Activated CD8-positive, alpha-beta memory T cell treated with anti-CD3 and anti-CD28 coated beads for 1 hour (primary cell): Measurements from ENCODE around the gene D2HGDH.
A peak's percentile ranks its signal among the peaks of the same experiment; 100 is the strongest.
"Not testable (repeated sequence)": the region's sequence is repeated elsewhere in the genome, so short reads cannot be mapped to it uniquely, and the experiment has no call there.

ENCODE experiments used
- DNase-seq, 2 donors: peaks; one replicate each; pipeline ENCODE4 v3.0.0-alpha.2; 2020; ENCODE audit warnings: low read depth in 1 of 2; ENCODE audit errors: extremely low read depth in 1 of 2

Gene D2HGDH

DNA sequence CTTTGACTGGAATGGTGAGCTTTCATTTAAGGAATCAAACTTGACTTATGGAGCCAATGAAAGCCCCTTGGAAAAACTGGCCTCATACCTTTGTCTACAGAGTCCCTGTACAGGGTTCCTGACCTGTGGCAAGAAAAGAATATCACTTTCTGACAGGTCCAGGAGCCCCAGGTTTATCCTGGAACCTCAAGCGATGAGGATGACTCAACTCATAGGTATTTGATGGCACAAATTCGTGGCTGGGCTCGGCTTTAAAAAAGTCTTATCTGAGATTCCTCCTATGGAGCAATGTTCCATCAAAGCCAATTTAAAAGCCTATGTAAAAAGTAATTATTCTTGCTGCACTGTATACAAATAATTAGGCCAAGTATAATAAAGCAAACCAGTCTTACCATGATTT, 57.0 kb downstream of the D2HGDH start:
- not testable (repeated sequence) for DNase-seq

DNA sequence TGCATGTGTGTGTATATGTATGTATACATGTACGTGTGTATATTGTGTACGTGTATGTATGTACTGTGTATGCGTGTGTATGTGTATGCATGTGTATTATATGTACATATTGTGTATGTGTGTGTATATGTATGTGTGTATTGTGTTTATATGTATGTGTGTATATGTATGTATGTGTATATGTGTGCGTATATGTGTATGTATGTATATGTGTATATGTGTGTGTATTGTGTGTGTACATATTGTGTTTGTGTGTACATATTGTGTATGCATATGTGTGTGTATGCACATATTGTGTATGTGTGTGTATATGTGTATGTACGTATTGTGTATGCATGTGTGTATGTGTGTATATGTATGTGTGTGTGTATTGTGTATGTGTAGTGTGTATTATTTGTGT, 59.0 kb downstream of the D2HGDH start:
- no peak for DNase-seq

DNA sequence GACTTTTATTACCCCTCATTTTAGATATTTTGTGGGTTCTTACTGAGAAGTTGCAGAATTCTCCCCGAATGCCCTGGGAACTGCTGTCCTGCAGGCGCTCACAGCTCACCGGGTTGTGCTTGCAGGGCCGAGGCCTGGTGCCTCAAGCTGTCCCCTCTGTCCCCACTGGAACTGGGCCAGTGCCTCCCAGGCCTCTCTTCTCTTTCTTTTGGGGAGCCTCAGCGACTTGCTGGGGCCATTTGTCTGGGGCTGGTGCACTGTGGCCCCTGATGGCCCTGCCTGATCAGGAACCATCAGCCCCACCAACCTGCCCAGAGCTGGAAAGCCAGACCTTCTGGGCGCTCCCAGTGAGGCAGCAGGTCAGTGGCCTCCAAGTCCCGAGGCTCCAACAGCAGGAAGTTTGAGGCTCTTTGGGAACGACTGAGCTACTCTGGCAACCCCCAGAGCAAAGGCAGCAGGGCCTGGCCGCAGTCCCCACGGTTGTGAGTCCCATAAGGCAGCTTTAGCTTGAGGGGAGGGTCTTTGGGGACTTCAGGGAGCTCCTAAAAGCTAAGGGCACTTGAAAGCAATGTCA, 59.9 kb downstream of the D2HGDH start:
- DNase-seq = no peak

DNA sequence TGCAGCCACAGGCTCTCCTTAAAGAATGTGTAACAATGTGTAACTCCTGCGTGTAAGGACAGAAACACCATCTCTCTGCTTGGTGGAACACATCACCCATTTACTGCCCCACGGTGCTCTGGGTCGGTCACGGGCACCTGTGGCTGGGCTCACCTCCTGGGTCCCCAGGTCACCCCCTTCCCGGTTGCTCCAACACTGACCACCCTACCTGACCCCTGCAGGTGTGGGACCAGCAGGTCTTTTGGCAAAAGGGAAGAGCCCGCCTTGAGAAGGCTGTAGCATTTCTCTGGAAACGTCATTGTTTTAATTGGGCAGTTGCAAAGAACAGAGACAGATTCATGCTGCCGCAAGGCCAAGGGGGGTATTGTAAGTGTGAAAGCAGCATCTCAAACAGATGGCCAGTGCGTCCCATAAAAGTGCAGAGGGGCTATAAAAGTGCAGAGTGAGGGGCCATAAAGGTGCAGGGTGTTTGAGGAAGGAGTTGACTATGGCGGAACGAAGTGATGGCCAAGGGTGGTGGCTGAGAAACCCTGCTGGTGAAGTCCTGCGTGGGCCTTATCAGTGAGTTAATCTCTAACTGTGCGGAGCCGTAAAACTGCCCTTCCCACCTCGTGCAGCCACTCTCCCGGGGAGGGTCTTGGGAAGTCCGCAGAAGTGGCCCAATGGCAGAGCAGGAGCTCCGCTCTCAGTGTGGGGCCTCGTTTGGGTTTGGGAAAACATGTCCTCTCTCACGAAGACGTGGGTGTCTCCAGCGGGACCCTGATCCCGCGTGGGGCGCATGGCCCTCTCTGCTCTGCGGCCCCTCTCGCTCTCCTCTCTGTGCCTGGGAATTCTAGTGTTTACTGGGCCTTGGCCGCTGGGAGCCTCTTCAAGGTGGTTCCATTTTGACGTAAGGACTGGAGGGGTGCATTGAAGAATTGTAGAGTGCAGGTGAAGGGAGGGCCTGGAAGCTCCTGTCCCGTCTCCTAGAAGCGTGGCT, 60.9 kb downstream of the D2HGDH start:
- no peak for DNase-seq

DNA sequence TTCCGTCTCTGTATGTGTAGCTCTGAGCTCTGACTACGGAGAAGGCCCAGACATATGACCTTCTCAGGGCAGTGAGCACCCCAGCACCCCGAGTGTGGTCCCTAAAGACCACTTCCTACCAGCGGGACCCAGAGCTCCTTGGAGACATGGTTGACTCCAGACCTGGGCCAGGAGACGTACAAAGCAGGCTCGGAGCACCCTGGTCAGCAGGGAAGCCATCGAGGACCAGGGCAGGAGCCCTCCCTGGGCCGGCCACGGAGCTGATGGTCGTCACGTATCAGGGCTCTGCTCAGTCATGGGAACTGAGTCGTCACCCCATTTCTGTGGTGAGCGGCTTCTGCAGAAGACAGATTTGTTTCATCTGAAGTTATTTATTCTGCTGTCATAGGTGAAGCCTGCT, 61.8 kb downstream of the D2HGDH start:
- no peak for DNase-seq

DNA sequence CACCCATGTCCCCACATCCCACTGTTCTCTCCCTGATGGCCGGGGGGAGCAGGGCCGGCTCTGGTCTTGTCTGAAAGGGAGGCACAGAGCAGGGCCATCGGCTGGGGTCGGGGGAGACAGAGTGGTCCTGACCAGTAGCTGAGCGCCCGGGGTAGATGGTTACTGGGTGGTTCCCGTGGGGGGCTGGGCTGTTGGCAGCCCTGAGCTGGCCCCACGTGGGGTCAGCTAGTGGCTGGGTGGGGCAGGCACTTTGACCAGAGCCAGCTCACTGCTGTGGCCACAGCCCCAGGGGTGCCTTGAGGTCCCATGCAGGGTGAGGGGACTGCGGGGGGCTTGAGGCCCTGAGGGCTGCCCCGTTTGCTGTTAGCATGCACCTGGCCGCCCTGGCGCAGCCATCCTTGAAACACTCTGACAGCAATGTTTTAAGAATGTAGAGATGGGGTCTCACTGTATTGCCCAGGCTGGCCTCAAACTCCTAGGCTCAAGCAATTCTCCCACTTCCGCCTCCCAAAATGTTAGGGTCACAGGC, 62.2 kb downstream of the D2HGDH start:
- DNase-seq = no peak

DNA sequence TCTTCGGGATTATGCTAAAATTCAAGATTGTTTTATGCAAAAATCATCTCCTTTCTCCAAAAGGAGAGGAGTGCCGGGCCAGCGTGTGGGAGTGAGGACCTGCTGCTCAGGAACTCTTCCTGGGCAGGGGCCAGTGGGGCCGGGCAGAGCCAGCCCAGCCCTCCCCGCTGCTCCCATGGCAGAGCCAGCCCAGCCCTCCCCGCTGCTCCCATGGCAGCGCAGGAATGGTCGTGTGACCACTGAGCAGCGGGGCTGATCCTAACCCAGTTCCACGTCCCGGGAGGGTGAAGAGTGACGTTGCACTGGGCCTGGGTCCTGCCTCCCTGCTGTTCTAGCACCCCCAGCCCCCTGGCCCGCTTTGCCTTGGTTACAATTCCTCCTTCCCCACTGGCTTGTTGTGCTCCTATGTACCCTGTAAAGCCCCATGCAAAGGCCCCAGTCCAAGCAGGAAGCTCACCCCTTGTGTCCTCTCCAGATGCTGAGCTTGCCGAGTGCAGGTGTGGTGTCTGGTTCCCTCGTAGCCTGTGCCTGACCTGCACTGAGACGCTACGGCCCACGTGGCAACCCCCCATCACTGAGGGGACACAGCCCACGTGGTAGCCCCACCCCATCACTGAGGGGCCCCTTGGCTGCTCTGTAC, 63.1 kb downstream of the D2HGDH start:
- DNase-seq = no peak

DNA sequence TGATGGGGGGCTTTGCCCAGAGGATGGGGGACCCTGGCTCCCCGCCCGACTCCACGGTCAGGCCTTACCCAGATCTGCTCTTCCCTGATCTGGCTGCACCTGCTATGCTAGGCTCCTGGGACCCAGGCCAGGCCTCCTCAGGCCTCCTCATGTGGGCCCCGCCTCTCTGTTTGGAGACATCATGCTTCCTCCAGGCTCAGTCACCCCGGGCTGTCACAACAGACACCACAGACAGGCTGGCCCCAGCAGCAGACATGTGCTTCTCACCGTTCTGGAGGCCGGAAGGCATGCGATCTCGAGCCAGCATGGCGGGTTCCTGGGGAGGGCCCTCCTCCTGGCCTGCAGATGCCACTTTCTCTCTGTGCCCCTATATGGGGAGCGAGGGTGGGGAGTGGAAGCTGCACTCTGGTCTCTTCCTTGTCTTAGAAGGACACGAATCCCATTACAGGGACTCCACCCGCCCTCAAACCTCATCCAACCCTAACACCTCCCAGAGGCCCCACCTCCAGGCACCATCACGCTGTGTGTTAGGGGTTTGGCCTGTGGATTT, 63.7 kb downstream of the D2HGDH start:
- DNase-seq = no peak

DNA sequence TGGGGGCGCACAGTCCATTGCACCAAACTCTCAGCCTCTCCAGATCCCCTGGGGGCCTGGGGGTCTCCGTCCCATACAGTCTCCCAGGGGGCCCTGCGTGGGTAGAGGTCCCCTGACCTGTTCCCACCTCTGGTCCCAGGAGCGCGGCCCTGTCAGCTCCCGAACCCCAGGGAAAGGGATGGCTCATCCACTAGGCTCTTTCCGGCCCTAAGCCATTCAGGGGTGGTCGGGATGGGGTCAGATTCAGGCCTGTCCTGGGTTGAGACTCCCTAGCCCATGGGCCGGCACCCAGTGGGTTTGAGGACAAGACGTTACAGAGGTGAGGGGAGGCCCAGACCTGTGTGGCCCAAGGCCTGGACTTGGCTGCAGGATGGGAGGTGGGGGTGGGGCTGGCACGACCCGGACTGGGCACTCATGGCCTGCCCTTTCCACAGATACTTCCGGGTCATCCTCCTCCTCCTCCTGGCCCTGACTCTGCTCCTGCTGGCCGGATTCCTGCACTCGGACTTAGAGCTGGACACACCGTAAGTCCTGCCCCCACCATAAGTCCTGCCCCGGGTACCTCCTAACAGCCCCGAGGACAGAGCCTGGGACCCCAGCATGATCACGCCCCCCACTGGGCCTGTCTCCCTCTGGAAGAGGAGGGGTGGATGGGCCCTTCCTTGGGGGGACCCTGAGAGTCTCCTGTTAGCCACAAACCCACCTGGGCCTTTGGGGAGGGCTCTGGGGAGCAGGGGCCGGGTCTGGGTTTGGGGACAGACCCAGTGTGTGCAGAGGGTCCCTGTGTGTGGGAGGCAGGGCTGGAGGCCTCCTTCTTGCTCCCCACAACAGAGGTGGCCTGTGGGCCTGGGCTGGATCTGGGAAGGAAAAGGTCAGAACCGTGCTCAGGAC, 64.4 kb downstream of the D2HGDH start:
- DNase-seq = no peak

DNA sequence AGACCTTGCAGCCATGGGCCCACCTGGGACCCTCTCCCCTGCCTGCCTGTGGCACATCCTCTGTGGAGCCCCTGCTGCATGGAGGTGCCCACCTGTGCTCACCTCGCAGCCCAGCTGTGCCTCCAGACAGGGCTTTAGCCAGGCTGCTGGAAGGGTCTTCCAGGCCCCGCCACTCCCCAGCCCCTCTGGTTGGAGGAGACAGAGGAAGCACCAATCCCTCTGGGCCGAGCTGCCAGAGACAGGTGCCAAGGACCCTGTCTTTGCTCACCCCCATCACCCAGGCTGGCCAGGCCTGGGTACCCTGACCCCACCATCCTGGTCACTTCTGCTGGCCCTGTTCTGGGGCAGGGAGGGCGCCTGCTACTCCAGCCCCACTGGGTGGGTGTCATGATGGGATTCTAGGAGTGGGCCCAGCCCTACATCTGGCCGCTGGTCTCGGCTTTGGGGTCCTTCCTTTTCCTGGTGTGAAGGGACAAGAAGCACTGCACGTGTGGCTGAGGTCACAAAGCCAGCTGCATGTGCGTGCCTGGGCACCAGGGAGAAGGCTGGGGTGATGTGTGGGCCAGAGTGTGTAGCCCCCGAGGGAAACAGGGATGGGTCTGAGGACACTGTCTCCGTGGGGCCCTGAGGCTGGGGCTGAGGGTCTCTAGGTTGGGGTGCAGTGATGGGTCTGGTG, 65.2 kb downstream of the D2HGDH start:
- DNase-seq = no peak

DNA sequence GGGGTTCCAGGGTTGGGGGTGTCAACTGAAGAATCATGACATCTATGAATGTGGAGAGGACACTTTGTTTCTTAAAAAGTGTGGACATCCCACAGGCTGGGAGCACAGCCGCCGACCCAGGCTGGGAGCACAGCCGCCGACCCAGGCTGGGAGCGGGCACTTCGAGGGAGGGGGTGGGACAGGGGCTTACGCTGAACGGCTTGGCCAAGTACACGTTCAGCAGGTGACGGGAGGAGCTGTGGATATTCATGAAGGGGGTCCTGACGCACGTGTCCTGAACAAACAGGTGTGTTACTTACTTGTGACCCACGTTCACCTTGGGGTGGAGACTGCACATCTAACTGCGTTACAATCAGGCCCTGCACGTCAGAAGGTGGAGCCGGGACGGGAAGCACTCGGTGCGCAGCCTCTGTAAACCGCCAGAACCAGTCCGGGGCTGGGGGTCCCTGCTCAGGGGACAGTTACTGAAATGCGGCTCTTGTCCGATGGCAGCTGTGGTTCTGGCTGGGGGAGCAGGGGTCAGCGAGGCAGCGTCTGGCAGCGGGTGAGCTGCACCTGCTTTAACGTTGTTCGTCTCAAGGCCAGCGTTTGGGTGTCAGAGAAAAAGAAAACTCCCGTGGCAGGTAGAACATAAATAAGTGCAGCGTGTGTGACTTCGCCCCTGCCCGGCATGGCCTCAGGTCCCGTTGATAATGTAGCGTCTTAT, 65.9 kb downstream of the D2HGDH start:
- DNase-seq = not testable (repeated sequence)

DNA sequence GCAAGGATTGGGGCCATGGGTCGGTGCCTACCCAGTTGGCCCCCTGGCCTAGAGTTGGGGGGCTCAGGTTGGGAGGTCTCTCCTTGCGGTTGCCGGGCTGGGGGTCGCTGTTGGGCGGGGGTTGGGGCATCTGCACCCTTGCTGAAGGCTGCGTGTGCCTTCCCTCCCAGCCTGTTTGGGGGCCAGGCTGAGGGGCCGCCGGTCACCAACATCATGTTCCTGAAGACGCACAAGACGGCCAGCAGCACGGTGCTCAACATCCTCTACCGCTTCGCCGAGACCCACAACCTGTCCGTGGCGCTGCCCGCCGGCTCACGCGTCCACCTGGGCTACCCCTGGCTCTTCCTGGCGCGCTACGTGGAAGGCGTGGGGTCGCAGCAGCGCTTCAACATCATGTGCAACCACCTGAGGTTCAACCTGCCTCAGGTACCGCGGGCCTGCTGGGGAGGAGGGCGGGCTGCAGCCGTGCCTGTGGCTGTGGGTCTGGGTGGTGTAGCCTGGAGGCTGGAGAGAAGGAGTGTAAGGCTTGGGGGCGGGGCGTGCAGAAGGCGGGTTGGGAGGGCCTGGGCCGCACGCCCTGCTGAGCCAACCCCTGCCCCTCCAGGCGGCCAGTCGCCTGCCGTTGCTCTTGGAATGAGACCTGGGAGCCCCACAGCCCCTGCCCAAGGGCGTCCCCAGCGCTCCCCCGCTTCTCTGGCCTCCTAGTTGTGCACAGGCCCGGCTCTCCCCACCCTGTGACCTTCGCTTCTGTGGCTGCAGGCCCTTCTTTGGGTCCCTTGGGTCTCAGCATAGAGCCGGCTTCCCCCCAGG, 67.4 kb downstream of the D2HGDH start:
- no peak for DNase-seq

DNA sequence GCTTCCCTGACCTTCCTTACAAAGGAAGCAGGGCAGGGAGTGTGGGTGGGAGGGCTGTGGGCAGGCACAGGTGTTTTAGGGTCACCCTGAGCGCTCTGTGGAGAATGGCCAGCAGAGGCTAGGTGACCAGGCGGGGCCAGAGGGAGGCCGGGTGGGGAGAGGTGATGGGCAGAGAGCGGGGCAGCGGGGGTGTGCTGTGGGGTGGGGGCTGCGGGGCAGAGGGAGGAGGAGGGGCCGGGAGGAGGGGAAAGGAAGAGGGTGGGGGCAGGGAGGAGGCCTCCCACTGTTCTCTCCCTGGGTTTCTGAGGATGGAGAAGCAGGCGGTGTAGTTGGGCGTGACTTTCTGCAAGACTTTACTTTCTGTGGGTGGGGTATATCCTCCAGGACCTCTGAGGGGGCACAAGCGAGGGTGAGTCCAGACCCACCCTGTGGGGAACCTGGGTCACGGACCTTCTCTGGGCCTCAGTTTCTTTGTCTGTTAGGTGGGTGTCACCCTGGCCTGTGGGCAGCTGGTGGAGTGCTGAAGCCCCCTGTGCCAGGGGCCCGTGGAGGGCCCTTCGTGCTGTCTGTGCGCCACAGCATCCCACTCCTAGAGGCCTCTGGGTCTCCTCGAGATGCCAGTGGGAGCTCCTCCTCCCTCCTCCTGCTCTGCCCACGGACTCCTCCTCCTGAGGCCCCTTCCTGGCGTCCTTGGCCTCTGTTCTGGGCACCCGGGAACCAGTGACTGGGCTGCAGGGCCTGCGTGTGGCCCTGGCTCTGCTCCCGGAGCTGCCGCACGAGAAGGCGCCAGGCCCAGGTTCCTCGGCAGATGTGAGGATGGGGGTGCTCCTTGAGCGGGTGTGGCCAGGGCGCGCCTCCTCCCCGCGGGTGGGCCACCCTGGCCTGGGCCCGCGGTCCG, 68.2 kb downstream of the D2HGDH start:
- no peak for DNase-seq

DNA sequence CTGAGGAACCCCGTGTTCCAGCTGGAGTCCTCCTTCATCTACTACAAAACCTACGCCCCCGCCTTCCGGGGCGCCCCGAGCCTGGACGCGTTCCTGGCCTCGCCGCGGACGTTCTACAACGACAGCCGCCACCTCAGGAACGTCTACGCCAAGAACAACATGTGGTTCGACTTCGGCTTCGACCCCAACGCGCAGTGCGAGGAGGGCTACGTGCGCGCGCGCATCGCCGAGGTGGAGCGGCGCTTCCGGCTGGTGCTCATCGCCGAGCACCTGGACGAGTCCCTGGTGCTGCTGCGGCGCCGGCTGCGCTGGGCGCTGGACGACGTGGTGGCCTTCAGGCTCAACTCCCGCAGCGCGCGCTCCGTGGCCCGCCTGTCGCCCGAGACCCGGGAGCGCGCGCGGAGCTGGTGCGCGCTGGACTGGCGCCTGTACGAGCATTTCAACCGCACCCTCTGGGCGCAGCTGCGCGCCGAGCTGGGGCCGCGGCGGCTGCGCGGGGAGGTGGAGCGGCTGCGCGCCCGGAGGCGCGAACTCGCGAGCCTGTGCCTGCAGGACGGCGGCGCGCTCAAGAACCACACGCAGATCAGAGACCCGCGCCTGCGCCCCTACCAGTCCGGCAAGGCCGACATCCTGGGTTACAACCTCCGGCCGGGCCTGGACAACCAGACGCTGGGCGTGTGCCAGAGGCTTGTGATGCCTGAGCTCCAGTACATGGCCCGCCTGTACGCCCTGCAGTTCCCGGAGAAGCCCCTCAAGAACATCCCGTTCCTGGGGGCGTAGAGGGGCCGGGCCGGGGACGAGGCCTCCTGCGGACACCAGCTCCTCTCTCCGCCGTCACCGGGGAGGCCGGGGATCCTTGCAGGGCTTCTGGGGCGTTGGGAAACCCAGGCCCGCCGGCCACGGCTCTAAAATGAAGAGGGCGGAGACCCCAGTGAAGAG, 69.2 kb downstream of the D2HGDH start:
- DNase-seq = peak in 1 of 2 donors; percentile 19

DNA sequence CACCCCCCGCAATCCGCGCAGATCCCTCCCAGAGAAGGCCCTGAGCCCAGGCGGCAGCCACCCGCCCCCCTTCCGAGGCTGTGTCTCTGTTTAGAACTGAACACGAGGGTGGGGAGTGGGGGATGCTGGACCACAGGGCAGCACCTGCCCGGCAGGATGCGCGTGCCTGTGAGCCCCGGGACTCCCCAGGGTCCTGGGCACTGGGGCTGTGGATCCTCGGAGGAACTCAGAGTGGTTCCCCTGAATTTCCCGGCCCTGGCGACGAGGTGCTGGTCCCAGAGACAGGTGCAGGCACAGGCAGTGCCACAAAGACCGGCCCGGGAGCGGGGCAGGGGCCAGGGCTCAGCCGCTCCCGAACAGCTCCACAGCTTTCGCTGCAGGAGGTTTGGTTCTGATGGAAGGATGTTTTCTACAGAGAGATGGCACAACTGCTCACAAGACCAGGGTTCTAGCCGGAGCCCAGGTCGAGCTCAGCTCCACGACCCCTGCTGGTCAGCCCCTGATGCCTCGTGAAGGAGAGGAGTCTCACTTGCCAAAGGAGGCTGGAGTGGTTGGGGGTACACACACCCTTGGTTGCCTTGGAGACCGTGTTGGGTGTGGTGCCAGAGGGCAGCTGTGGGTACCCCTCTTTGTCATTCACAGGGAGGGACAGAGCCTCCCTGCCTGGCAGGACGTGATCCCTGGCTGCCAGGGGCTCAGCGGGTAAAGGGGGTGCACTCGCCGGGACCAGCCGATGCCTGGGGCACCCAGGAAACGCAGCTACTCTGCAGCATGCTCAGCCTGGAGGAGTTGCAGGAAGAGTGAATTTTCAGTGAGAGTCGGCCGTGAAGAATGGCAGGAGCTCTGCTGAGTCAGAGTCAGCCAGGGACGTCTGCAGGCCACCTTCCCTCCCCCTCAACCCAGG, 70.1 kb downstream of the D2HGDH start:
- DNase-seq = no peak
